K562 (cell line): ENCODE data around the gene STK24. TPM values are rescaled to one million over a fixed set of nuclear protein-coding genes. Genes with fewer than 3 reads are reported as not detected.

Experiments
- AFF4 ChIP-seq: sonication (generic); formaldehyde crosslinking; IDR thresholded peaks from 2 replicates; pipeline ENCODE4 v1.8.0; 2023; ENCODE audit warnings: mild to moderate bottlenecking, missing genetic modification reagents
- BCL6 ChIP-seq: fragments of 250-450 bp; sonication (Bioruptor Pico); IDR thresholded peaks from 2 replicates; pipeline ENCODE4 v1.4.0; 2020
- GATAD2A ChIP-seq: fragments of 450-650 bp; IDR thresholded peaks from 2 replicates; pipeline ENCODE4 v1.6.1; 2017
- HBP1 ChIP-seq: fragments of 450-650 bp; formaldehyde crosslinking; IDR thresholded peaks from 2 replicates; pipeline ENCODE4 v1.4.0; 2022; ENCODE audit warnings: missing genetic modification characterization
- HOXB6 ChIP-seq: fragments of 250-450 bp; sonication (Bioruptor Pico); IDR thresholded peaks from 2 replicates; pipeline ENCODE4 v1.5.1; 2022; ENCODE audit warnings: mild to moderate bottlenecking, borderline replicate concordance
- KDM2B ChIP-seq: fragments of 250-450 bp; sonication (Bioruptor Pico); IDR thresholded peaks from 2 replicates; pipeline ENCODE4 v1.8.0; 2021; ENCODE audit warnings: mild to moderate bottlenecking, moderate library complexity
- MAZ ChIP-seq, 2 experiments: fragments of 450-650 bp in 1 of 2; sonication (generic) in 1 of 2; formaldehyde crosslinking; IDR thresholded peaks in 1 of 2; conservative IDR thresholded peaks in 1 of 2; 2 replicates each; pipeline versions ENCODE4 v1.4.0 to v1.5.0; 2020; ENCODE audit warnings: mild to moderate bottlenecking in 1 of 2, missing genetic modification reagents in 1 of 2
- MCM7 ChIP-seq, 2 experiments: fragments of 450-650 bp; IDR thresholded peaks; 2 replicates each; pipeline ENCODE4 v1.6.1; 2016 to 2018
- NR2F6 ChIP-seq: fragments of 450-650 bp; formaldehyde crosslinking; IDR thresholded peaks from 2 replicates; pipeline ENCODE4 v1.4.0; 2020; ENCODE audit warnings: mild to moderate bottlenecking
- PCBP2 ChIP-seq: fragments of 200-400 bp; formaldehyde crosslinking; IDR thresholded peaks from 2 replicates; pipeline ENCODE4 v1.6.1; 2018; ENCODE audit warnings: low read length, low read depth, mild to moderate bottlenecking, moderate library complexity; ENCODE audit not compliant: poor library complexity, severe bottlenecking
- PML ChIP-seq: IDR thresholded peaks from 2 replicates; pipeline ENCODE4 v1.6.1; 2012; ENCODE audit warnings: low read length, inconsistent platforms
- POLR2H ChIP-seq: IDR thresholded peaks from 2 replicates; pipeline ENCODE4 v1.6.1; 2016; ENCODE audit warnings: missing genetic modification characterization, low read depth, mild to moderate bottlenecking, control low read depth, missing compliant biosample characterization, moderate library complexity
- SMC3 ChIP-seq: conservative IDR thresholded peaks from 2 replicates; pipeline ENCODE4 v1.6.1; 2011; ENCODE audit warnings: low read depth, low read length, improper control_type of control experiment; ENCODE audit not compliant: insufficient read depth
- ZFX ChIP-seq: sonication (generic); formaldehyde crosslinking; IDR thresholded peaks from 2 replicates; pipeline ENCODE4 v1.8.0; 2022; ENCODE audit warnings: mild to moderate bottlenecking, missing genetic modification reagents, moderate library complexity
- ZNF277 ChIP-seq: fragments of 250-450 bp; sonication (Bioruptor Pico); IDR thresholded peaks from 2 replicates; pipeline ENCODE4 v1.8.0; 2022; ENCODE audit warnings: inconsistent platforms, mild to moderate bottlenecking, moderate library complexity, borderline replicate concordance
- ZSCAN32 ChIP-seq: fragments of 450-650 bp; formaldehyde crosslinking; IDR thresholded peaks from 2 replicates; pipeline ENCODE4 v1.4.0; 2020; ENCODE audit warnings: mild to moderate bottlenecking, moderate library complexity
- polyA plus RNA-seq, 8 experiments: library from polyadenylated mRNA; depleted of rRNA in 4 of 8; stranded (reverse) in 5 of 8; unstranded in 3 of 8; fragments of >200 nt; fragmentation: Nextera tagmentation in 2 of 8; fragmentation: Illumina TruSeq in 1 of 8; extraction: Ambion mirVana in 2 of 8; extraction: Trizol in 1 of 8; gene quantifications; 2 replicates each; pipeline versions ENCODE4 v1.2.1 to v1.2.3, GENCODE V29; 2011 to 2014; ENCODE audit warnings: inconsistent platforms in 1 of 8, missing spikeins in 1 of 8
- total RNA-seq, 7 experiments: library from RNA; depleted of rRNA in 6 of 7; stranded (reverse); fragments of >200 nt in 6 of 7; fragmentation: Illumina TruSeq in 2 of 7; extraction: Trizol in 2 of 7; gene quantifications; 2 replicates each; pipeline versions ENCODE4 v1.2.1 to v1.2.3, GENCODE V29; 2011 to 2021; ENCODE audit warnings: low replicate concordance in 1 of 7
- TF ChIP-seq, protein P1 (sequence below): sonication (generic); formaldehyde crosslinking; IDR thresholded peaks from 2 replicates; pipeline ENCODE4 v1.8.0; 2022; ENCODE audit warnings: mild to moderate bottlenecking, missing genetic modification reagents, borderline replicate concordance
- TF ChIP-seq, protein P2 (sequence below), 2 experiments: fragments of 450-650 bp in 1 of 2; sonication (generic) in 1 of 2; formaldehyde crosslinking in 1 of 2; IDR thresholded peaks in 1 of 2; conservative IDR thresholded peaks in 1 of 2; 2 replicates each; pipeline versions ENCODE4 v1.6.1 to v1.8.1; 2016 to 2023; ENCODE audit warnings: mild to moderate bottlenecking in 2 of 2, moderate library complexity in 2 of 2, inconsistent platforms in 1 of 2, missing genetic modification reagents in 1 of 2

STK24 gene
- total and polyA plus RNA-seq, 9 of the 15 experiments (the other 6 are each of a cell fraction or from before 2014, with no cell fraction given), result 3.8 to 78.4 (median 28.2) TPM

- TF ChIP-seq AFF4 (CRISPR knock-in tag) (no peak), MCM7 (IDR thresholded peaks at IDR 0.05) (no peak), KDM2B (CRISPR knock-in tag) (no peak), SMC3 (no peak), GATAD2A (no peak), POLR2H (tag) (no peak), HBP1 (CRISPR knock-in tag) (no peak), ZSCAN32 (no peak), MAZ (CRISPR knock-in tag; conservative IDR thresholded peaks at IDR 0.05 in 1 of 2, IDR thresholded peaks at IDR 0.05 in 1 of 2) (peak in 1 of 2 experiments; percentile 34; a peak in 1 of 4 replicates), ZFX (CRISPR knock-in tag) (no peak), PML (no peak), ZNF277 (CRISPR knock-in tag) (no peak), BCL6 (CRISPR knock-in tag) (no peak), HOXB6 (CRISPR knock-in tag) (no peak), NR2F6 (CRISPR knock-in tag) (no peak), PCBP2 (no peak)
- TF ChIP-seq, protein P1, sequence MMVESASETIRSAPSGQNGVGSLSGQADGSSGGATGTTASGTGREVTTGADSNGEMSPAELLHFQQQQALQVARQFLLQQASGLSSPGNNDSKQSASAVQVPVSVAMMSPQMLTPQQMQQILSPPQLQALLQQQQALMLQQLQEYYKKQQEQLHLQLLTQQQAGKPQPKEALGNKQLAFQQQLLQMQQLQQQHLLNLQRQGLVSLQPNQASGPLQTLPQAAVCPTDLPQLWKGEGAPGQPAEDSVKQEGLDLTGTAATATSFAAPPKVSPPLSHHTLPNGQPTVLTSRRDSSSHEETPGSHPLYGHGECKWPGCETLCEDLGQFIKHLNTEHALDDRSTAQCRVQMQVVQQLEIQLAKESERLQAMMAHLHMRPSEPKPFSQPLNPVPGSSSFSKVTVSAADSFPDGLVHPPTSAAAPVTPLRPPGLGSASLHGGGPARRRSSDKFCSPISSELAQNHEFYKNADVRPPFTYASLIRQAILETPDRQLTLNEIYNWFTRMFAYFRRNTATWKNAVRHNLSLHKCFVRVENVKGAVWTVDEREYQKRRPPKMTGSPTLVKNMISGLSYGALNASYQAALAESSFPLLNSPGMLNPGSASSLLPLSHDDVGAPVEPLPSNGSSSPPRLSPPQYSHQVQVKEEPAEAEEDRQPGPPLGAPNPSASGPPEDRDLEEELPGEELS (CRISPR knock-in tag), result no peak
- TF ChIP-seq, protein P2, sequence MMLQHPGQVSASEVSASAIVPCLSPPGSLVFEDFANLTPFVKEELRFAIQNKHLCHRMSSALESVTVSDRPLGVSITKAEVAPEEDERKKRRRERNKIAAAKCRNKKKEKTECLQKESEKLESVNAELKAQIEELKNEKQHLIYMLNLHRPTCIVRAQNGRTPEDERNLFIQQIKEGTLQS (IDR thresholded peaks at IDR 0.05), result peak; percentile 76
- TF ChIP-seq, protein P2 (CRISPR knock-in tag; conservative IDR thresholded peaks at IDR 0.05), result no peak
Measured at GRCh38 chr13:98476538-98476966, 100.4 kb downstream of the STK24 start (continued).
